K562 treated with DMSO at 1 percent for 24 hours (cell line): ENCODE data around the gene OR1L4. TPM values are rescaled to one million over a fixed set of nuclear protein-coding genes. Genes with fewer than 3 reads are reported as not detected.

Experiments
- total RNA-seq: library from RNA; unstranded; fragments of 300-600 nt; gene quantifications from 2 replicates; pipeline ENCODE4 v1.2.3, GENCODE V29; 2022; ENCODE audit warnings: low read depth; ENCODE audit not compliant: insufficient read depth

The OR1L4 gene, protein sequence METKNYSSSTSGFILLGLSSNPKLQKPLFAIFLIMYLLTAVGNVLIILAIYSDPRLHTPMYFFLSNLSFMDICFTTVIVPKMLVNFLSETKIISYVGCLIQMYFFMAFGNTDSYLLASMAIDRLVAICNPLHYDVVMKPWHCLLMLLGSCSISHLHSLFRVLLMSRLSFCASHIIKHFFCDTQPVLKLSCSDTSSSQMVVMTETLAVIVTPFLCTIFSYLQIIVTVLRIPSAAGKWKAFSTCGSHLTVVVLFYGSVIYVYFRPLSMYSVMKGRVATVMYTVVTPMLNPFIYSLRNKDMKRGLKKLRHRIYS
- not detected in 2 replicates for total RNA-seq

DNA sequence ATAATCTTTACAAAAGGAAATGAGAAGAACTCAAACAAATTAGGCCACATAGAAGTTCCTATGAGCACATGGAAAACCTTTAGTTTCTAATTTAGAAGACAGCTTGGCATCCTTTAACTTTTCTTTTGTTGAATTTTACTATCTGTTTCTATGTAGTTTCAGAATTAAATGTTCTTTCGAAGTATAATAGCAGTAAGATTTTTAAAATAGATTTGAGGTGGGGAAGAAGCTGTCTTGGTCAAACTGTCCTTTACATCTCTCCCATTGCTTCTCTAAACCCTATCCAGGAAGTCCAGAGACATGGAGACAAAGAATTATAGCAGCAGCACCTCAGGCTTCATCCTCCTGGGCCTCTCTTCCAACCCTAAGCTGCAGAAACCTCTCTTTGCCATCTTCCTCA lies at the start of gene OR1L4:
OR1L4 (plus strand) TSS at position 301 of the 400 bp plus-strand sequence; CDS start at position 301, 0 bp downstream.

DNA sequence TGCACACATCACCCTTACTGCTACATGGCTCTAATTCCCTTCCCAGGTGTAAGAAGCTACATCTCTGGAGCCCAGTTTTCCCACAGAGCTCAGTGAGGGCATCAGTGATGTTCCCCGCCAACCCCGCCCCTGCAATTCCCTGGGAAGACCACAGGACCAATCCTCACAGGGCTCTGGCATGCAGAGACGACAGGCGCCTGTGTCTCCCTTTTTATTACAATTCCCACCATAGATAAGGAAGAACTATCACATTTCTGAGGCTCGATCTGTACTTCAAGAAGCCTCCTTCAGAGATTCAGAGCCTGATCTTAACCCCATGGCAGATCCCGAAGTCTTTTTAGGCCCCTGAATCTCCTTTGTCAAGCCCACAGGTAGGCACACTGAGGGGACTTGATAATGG lies 18.2 kb downstream of the OR1L4 start, which contains the start of gene OR1L6:
OR1L6 (plus strand) TSS at position 301 of the 400 bp plus-strand sequence. CDS start 7,545 bp downstream, outside the sequence.

Other genes starting within 250 kb of the OR1L4 start
- 0.88 TPM in 1 of 2 replicates, not detected in the other for gene OR1J1, start 246.1 kb upstream of the OR1L4 start, total RNA-seq
- gene OR1J2, start 213.2 kb upstream of the OR1L4 start, total RNA-seq, result not detected in 2 replicates
- gene OR1J4, start 204.8 kb upstream of the OR1L4 start, total RNA-seq, result not detected in 2 replicates
- not detected in 2 replicates for gene OR1N1, start 196.7 kb upstream of the OR1L4 start, total RNA-seq
- not detected in 2 replicates for gene OR1N2, start 170.9 kb upstream of the OR1L4 start, total RNA-seq
- gene OR1L8, start 140.6 kb upstream of the OR1L4 start, total RNA-seq, result not detected in 2 replicates
- gene OR1Q1, start 109.3 kb upstream of the OR1L4 start, total RNA-seq, result not detected in 2 replicates
- not detected in 2 replicates for gene OR1B1, start 66.4 kb upstream of the OR1L4 start, total RNA-seq
- not detected in 2 replicates for gene OR1L1, start 62.3 kb upstream of the OR1L4 start, total RNA-seq
- gene OR1L3, start 48.9 kb upstream of the OR1L4 start, total RNA-seq, result not detected in 2 replicates
- gene OR1L6, start 18.3 kb downstream of the OR1L4 start, total RNA-seq, result not detected in 2 replicates
- gene OR5C1, start 64.9 kb downstream of the OR1L4 start, total RNA-seq, result not detected in 2 replicates
- not detected in 2 replicates for gene OR1K1, start 76.1 kb downstream of the OR1L4 start, total RNA-seq
- 13.5 and 14.3 TPM in 2 replicates for gene PDCL, start 104.6 kb downstream of the OR1L4 start, total RNA-seq
- gene RC3H2, start 181.4 kb downstream of the OR1L4 start, total RNA-seq, result 13.9 and 14.4 TPM in 2 replicates
- 3.6 and 3.9 TPM in 2 replicates for gene ZBTB6, start 189.3 kb downstream of the OR1L4 start, total RNA-seq
- gene ZBTB26, start 207.5 kb downstream of the OR1L4 start, total RNA-seq, result 3.1 and 3.2 TPM in 2 replicates
- gene RABGAP1, start 217.0 kb downstream of the OR1L4 start, total RNA-seq, result 9.8 and 10.6 TPM in 2 replicates